Mesenchymal stem cell (in vitro differentiated cells and primary cell): ENCODE results near the gene PLK5.

Source experiments
- DNase-seq: peaks from one replicate; pipeline ENCODE4 v3.0.0-alpha.2; 2013
- H2AFZ ChIP-seq: one replicate; pipeline ENCODE4 v1.6.1; 2013; ENCODE audit warnings: low read depth, mild to moderate bottlenecking, control low read depth, inconsistent platforms, low read length, moderate library complexity
- H2AK5ac ChIP-seq: 2 replicates; pipeline ENCODE4 v1.6.1; 2013; ENCODE audit warnings: low read length, moderate library complexity, mild to moderate bottlenecking, inconsistent platforms; ENCODE audit not compliant: severe bottlenecking
- H2BK120ac ChIP-seq: one replicate; pipeline ENCODE4 v1.6.1; 2013; ENCODE audit warnings: low read depth, mild to moderate bottlenecking, inconsistent platforms, low read length, moderate library complexity
- H2BK12ac ChIP-seq, 2 experiments: one replicate each; pipeline ENCODE4 v1.6.1; 2013; ENCODE audit warnings: inconsistent platforms in 2 of 2, low read length in 2 of 2, mild to moderate bottlenecking in 2 of 2, moderate library complexity in 2 of 2, control low read depth in 1 of 2
- H2BK15ac ChIP-seq: one replicate; pipeline ENCODE4 v1.6.1; 2013; ENCODE audit warnings: mild to moderate bottlenecking, low read depth, inconsistent platforms; ENCODE audit not compliant: poor library complexity, severe bottlenecking
- H2BK5ac ChIP-seq: 2 replicates; pipeline ENCODE4 v1.6.1; 2013; ENCODE audit warnings: low read depth, mild to moderate bottlenecking, low read length, control low read depth, inconsistent platforms; ENCODE audit not compliant: poor library complexity, severe bottlenecking
- H3K14ac ChIP-seq, 2 experiments: one replicate each; pipeline ENCODE4 v1.6.1; 2013; ENCODE audit warnings: inconsistent platforms in 2 of 2, low read length in 2 of 2, control low read depth in 1 of 2, mild to moderate bottlenecking in 1 of 2, moderate library complexity in 1 of 2
- H3K18ac ChIP-seq, 2 experiments: one replicate each; pipeline ENCODE4 v1.6.1; 2013; ENCODE audit warnings: inconsistent platforms in 2 of 2, low read length in 2 of 2, control low read depth in 1 of 2, low read depth in 1 of 2, mild to moderate bottlenecking in 1 of 2
- H3K23ac ChIP-seq, 2 experiments: one replicate each; pipeline ENCODE4 v1.6.1; 2013; ENCODE audit warnings: inconsistent platforms in 2 of 2, low read length in 2 of 2, mild to moderate bottlenecking in 2 of 2, moderate library complexity in 2 of 2, control low read depth in 1 of 2
- H3K27ac ChIP-seq: 2 replicates; pipeline ENCODE4 v1.5.1; 2013; ENCODE audit warnings: mild to moderate bottlenecking, moderate library complexity, low read length, control low read depth, inconsistent platforms; ENCODE audit not compliant: poor library complexity, severe bottlenecking
- H3K27me3 ChIP-seq, 2 experiments: 2 replicates each; pipeline versions ENCODE4 v1.6.1 to v1.7.0; 2013; ENCODE audit warnings: low read length in 2 of 2, mild to moderate bottlenecking in 2 of 2, moderate library complexity in 2 of 2, control low read depth in 1 of 2, inconsistent platforms in 1 of 2; ENCODE audit not compliant: control insufficient read depth in 1 of 2, insufficient read depth in 1 of 2
- H3K36me3 ChIP-seq, 2 experiments: 2 replicates each; pipeline versions ENCODE4 v1.6.1 to v1.7.0; 2013; ENCODE audit warnings: low read length in 2 of 2, control low read depth in 1 of 2, inconsistent platforms in 1 of 2, low read depth in 1 of 2, mild to moderate bottlenecking in 1 of 2; ENCODE audit not compliant: insufficient read depth in 2 of 2, control insufficient read depth in 1 of 2
- H3K4ac ChIP-seq, 2 experiments: one replicate each; pipeline ENCODE4 v1.6.1; 2013; ENCODE audit warnings: inconsistent platforms in 2 of 2, low read length in 2 of 2, mild to moderate bottlenecking in 2 of 2, moderate library complexity in 2 of 2, control low read depth in 1 of 2, low read depth in 1 of 2
- H3K4me1 ChIP-seq: 2 replicates; pipeline ENCODE4 v1.6.1; 2013; ENCODE audit warnings: low read depth, low read length, control low read depth; ENCODE audit not compliant: control insufficient read depth, insufficient read depth
- H3K4me2 ChIP-seq: 2 replicates; pipeline ENCODE4 v1.6.1; 2013; ENCODE audit warnings: low read length, mild to moderate bottlenecking, inconsistent platforms; ENCODE audit not compliant: poor library complexity, severe bottlenecking
- H3K4me3 ChIP-seq, 2 experiments: 2 replicates each; pipeline versions ENCODE4 v1.5.1 to v1.7.0; 2013; ENCODE audit warnings: low read length in 2 of 2, mild to moderate bottlenecking in 2 of 2, control low read depth in 1 of 2, low read depth in 1 of 2; ENCODE audit not compliant: insufficient read depth in 1 of 2
- H3K79me1 ChIP-seq: replicated peaks from 2 replicates; pipeline ENCODE4 v1.6.1; 2013; ENCODE audit warnings: mild to moderate bottlenecking, control low read depth, low read length, inconsistent platforms; ENCODE audit not compliant: poor library complexity, severe bottlenecking
- H3K9ac ChIP-seq: 2 replicates; pipeline ENCODE4 v1.7.0; 2013; ENCODE audit warnings: mild to moderate bottlenecking, low read length, moderate library complexity
- H3K9me3 ChIP-seq: 2 replicates; pipeline ENCODE4 v1.7.0; 2013; ENCODE audit warnings: mild to moderate bottlenecking, low read length; ENCODE audit not compliant: control insufficient read depth
- H4K8ac ChIP-seq: one replicate; pipeline ENCODE4 v1.6.1; 2013; ENCODE audit warnings: inconsistent platforms, mild to moderate bottlenecking, low read length, moderate library complexity
- H4K91ac ChIP-seq: one replicate; pipeline ENCODE4 v1.6.1; 2013; ENCODE audit warnings: mild to moderate bottlenecking, low read length, inconsistent platforms
- WGBS: methylation state at CpG from one replicate; pipeline ENCODE4 v1.1.7; 2013; ENCODE audit warnings: mixed read lengths; 5-methylcytosine and 5-hydroxymethylcytosine counted together

Gene PLK5

DNA sequence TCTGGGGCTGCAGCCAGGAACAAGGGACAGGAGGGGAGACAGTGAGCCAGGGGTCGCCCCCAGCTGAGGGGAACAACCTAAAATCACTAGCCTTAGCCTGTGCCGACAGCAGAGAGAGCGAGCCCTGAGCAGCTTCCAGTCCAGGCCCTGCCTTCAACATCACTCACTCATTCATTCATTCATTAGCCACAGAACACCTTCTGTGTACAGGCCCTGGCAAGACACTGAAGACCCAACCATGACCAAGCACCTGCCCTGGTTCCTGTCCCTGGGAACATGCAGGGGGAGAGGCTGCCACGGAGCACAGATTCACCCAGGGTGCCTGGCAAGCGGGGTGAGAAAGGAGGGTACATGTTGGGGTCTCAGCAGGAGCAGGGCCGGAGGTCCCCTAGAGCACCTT, 39.4 kb downstream of the PLK5 start:
- Histone ChIP-seq H2AFZ (no peak overlapping the region), H3K18ac (no peak overlapping the region), H4K91ac (no peak overlapping the region), H3K79me1 (no peaks in the 10 kb centered on the region), H3K4me2 (peak overlapping the region; percentile 25), H3K4me3 (no peak overlapping the region), H3K36me3 (peaks cover 0 to 56% of the 10 kb centered on the region in 2 experiments), H4K8ac (no peak overlapping the region), H3K9ac (no peak overlapping the region), H2BK120ac (no peak overlapping the region), H3K4ac (no peak overlapping the region), H3K4me1 (peaks cover 35% of the 10 kb centered on the region), H3K9me3 (no peaks in the 10 kb centered on the region), H3K23ac (peak overlapping the region in 1 of 2 experiments; percentile 72), H3K14ac (no peak overlapping the region), H2BK12ac (no peak overlapping the region), H2AK5ac (no peak overlapping the region), H2BK5ac (no peak overlapping the region), H3K27me3 (no peaks in the 10 kb centered on the region), H3K27ac (no peak overlapping the region), H2BK15ac (no peak overlapping the region)
- no peak for DNase-seq
- 100% methylated on average over 6 of the region's 6 CpGs for WGBS

DNA sequence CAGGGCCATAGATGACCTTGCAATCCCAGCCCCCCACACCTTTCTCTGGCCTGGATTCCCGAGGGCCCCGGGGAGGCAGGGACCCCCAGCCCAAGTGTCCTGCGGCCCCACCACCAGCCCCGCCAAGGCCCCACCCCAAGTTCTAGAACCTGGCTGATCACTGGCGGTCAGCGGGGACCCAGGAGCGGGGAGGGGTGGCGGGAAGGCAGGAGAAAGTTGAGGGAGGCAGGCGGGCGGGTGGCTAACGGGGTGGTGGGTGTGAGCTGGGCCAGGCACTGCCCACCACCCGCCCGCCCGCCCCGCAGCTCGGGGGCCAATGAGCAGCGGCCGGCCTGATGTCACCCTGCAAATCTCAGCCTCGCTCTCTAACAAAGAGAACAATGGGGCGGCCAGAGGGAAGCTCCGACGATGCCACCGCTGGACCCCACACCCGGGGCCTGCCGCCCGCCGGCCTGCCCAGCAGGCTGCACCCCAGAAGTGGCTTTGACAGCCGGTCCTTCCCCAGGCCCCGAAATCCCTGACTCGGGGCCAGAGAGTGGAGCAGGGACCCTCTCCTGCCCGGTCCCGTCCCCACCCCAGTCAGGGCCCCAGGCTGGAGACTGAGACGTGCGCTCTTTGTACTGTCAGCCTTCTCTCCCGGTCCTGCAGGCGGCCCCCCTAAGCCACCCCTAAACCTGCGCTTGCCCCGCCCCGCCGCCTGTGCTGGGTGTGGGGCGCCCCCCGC, 42.7 kb downstream of the PLK5 start:
- peak; percentile 87 for DNase-seq
- Histone ChIP-seq H4K8ac (peak overlapping the region; percentile 79), H2BK12ac (no peak overlapping the region), H3K9me3 (no peaks in the 10 kb centered on the region), H3K18ac (peak overlapping the region; percentile 90 to 98), H3K4me1 (peaks cover 25% of the 10 kb centered on the region), H3K36me3 (peaks cover 0 to 34% of the 10 kb centered on the region in 2 experiments), H2AK5ac (peak overlapping the region; percentile 74), H3K79me1 (peaks cover 7% of the 10 kb centered on the region), H3K23ac (no peak overlapping the region), H3K9ac (peak overlapping the region; percentile 90), H2AFZ (no peak overlapping the region), H2BK120ac (peak overlapping the region; percentile 97), H3K4me3 (peak overlapping the region; percentile 82 to 93), H3K14ac (peak overlapping the region in 1 of 2 experiments; percentile 37), H3K4ac (peak overlapping the region; percentile 94 to 97), H3K4me2 (peak overlapping the region; percentile 82), H4K91ac (peak overlapping the region; percentile 94), H3K27me3 (peaks cover 0 to 8% of the 10 kb centered on the region in 2 experiments), H2BK5ac (peak overlapping the region; percentile 96), H2BK15ac (no peak overlapping the region), H3K27ac (peak overlapping the region; percentile 90)
- under 1% methylated on average over 29 of the region's 42 CpGs for whole genome bisulfite sequencing

DNA sequence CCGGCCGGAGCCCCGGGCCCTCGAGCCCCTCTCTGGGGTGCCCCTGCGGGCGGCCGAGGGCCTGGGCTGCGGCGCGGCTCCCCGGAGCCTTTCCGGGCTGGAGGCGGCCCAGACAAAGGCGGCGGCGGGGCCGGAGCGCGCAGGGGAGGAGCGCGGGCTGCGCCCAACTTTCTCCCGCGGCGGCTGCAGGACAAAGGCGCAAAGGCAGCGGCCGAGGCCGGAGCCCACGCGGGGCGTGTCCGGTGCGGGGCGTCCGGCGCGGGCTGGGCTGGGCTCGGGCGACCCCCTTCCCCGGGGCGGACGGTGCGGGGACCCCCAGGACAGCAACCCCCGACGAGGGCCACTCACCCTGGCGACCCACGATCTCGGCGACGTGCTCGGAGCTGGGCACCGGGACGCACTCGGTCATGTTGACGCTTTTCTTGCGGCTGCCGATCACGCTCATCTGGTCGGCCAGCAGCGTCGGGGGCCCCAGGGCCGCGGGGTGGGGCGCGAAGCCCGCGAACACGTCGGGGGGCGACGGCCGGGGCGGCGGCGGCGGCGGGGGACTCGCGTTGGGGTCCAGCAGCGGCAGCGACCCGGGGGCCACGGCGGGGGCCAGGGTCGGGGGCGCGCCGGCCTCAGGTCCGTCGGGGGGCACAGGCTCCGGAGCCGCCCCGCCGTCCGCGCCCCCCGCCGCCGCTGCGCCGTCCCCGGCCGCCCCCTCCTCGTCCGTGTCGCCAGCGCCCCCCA, 43.4 kb downstream of the PLK5 start:
- Histone ChIP-seq H3K4me1 (peaks cover 25% of the 10 kb centered on the region), H2BK5ac (peak overlapping the region; percentile 95), H2BK120ac (peak overlapping the region; percentile 97), H4K8ac (peak overlapping the region; percentile 79), H3K36me3 (peaks cover 0 to 32% of the 10 kb centered on the region in 2 experiments), H4K91ac (peak overlapping the region; percentile 90), H2BK12ac (peak overlapping the region in 1 of 2 experiments; percentile 31), H3K9ac (peak overlapping the region; percentile 90), H2AK5ac (peak overlapping the region; percentile 63), H3K27ac (peak overlapping the region; percentile 69), H2BK15ac (no peak overlapping the region), H3K14ac (peak overlapping the region in 1 of 2 experiments; percentile 98), H2AFZ (no peak overlapping the region), H3K9me3 (no peaks in the 10 kb centered on the region), H3K23ac (peak overlapping the region in 1 of 2 experiments; percentile 93), H3K4me3 (peak overlapping the region; percentile 82 to 93), H3K18ac (peak overlapping the region; percentile 90 to 98), H3K4ac (peak overlapping the region; percentile 91 to 97), H3K4me2 (no peak overlapping the region), H3K79me1 (peaks cover 7% of the 10 kb centered on the region), H3K27me3 (peaks cover 0 to 8% of the 10 kb centered on the region in 2 experiments)
- WGBS = under 1% methylated on average over 32 of the region's 108 CpGs
- peak; percentile 41 for DNase-seq

DNA sequence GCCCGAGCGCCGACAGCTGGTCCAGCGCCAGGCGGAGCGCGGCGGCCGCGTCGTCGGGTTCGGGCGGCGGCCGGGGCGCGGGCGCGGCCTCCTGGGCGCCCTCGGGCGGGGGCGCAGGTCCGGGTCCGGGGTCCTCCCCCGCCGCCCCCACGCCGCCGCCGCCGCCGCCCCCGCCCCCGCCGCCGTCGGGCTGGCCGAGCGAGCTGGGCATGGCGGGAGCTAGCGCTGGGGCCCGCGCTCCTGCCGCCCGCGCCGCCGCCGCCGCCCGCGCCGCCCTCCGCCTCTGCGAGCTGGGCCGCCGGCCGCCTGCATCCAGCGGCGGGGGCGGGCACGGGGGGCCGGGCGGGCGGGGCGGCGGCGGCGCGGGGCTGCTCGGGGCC, 44.0 kb downstream of the PLK5 start:
- H3K9ac ChIP-seq = no peak overlapping the region
- no peak for DNase-seq
- no peak overlapping the region for H2BK5ac ChIP-seq
- peaks cover 7% of the 10 kb centered on the region for H3K79me1 ChIP-seq
- H3K23ac ChIP-seq = no peak overlapping the region
- peaks cover 25% of the 10 kb centered on the region for H3K4me1 ChIP-seq
- no peak overlapping the region for H2BK12ac ChIP-seq
- WGBS = no CpG with 5 or more reads among the region's 73 CpGs
- no peak overlapping the region for H2AFZ ChIP-seq
- peak overlapping the region in 1 of 2 experiments; percentile 98 for H3K18ac ChIP-seq
- no peak overlapping the region for H3K4me2 ChIP-seq
- no peak overlapping the region for H4K8ac ChIP-seq
- H3K9me3 ChIP-seq = no peaks in the 10 kb centered on the region
- H3K27me3 ChIP-seq = peaks cover 0 to 8% of the 10 kb centered on the region in 2 experiments
- H2AK5ac ChIP-seq = no peak overlapping the region
- H4K91ac ChIP-seq = no peak overlapping the region
- no peak overlapping the region for H3K14ac ChIP-seq
- no peak overlapping the region for H3K27ac ChIP-seq
- H3K4me3 ChIP-seq = peak overlapping the region in 1 of 2 experiments; percentile 93
- H3K36me3 ChIP-seq = peaks cover 0 to 27% of the 10 kb centered on the region in 2 experiments
- peak overlapping the region; percentile 97 for H2BK120ac ChIP-seq
- H2BK15ac ChIP-seq = no peak overlapping the region
- peak overlapping the region in 1 of 2 experiments; percentile 97 for H3K4ac ChIP-seq
